Measurements from ENCODE around the gene NCBP2L. TPM values are rescaled to one million over a fixed set of nuclear protein-coding genes. Genes with fewer than 3 reads are reported as not detected.

NCBP2L gene
- total and polyA plus RNA-seq, 2 of the 8 experiments (the other 6 are each of a cell fraction or from before 2014, with no cell fraction given): not detected

- Histone ChIP-seq H4K5ac (ENCODE audit: insufficient read length, low read depth, low read length) (no peak overlapping the region), H3K4me3 (ENCODE audit: extremely low read depth in 1 of 4, insufficient read depth in 2 of 4, low read depth in 3 of 4, low read length in 4 of 4) (no peak overlapping the region), H2AK5ac (ENCODE audit: low read depth, low read length) (no peak overlapping the region), H3K27ac (ENCODE audit: low read depth, low read length) (no peak overlapping the region), H3K4me1 (replicated peaks in 1 of 4; ENCODE audit: control insufficient read depth in 3 of 4, insufficient read depth in 4 of 4, low read length in 3 of 4) (peaks cover 0 to 4% (median 0%) of the 10 kb centered on the region in 4 experiments; a peak in 2 of 7 replicates), H3K27me3 (replicated peaks in 1 of 4; ENCODE audit: control insufficient read depth in 3 of 4, extremely low read depth in 1 of 4, insufficient read depth in 3 of 4, low read length in 3 of 4) (no peaks in the 10 kb centered on the region), H3K9ac (replicated peaks in 1 of 4; ENCODE audit: extremely low read depth in 1 of 4, low read depth in 3 of 4, low read length in 3 of 4) (no peak overlapping the region), H3K36me3 (ENCODE audit: control insufficient read depth in 2 of 4, insufficient read depth in 4 of 4, low read length in 3 of 4) (no peaks in the 10 kb centered on the region), H3K56ac (replicated peaks; ENCODE audit: insufficient read length, low read depth, low read length) (no peak overlapping the region), H2AFZ (ENCODE audit: low read length) (no peak overlapping the region), H3K79me2 (ENCODE audit: control insufficient read depth in 1 of 2, insufficient read depth in 2 of 2, low read length in 2 of 2) (no peaks in the 10 kb centered on the region), H3K23ac (ENCODE audit: insufficient read length) (no peak overlapping the region), H2BK20ac (ENCODE audit: low read length) (no peak overlapping the region), H3K18ac (ENCODE audit: extremely low read depth, low read length) (no peak overlapping the region), H3K14ac (ENCODE audit: insufficient read length) (no peak overlapping the region), H4K91ac (replicated peaks; ENCODE audit: insufficient read length, low read length) (no peak overlapping the region), H3K4me2 (ENCODE audit: insufficient read depth in 1 of 2, low read depth in 2 of 2, low read length in 2 of 2) (no peak overlapping the region), H2BK120ac (replicated peaks; ENCODE audit: low read depth, low read length) (no peak overlapping the region), H2BK15ac (ENCODE audit: low read length) (no peak overlapping the region), H3K4ac (replicated peaks; ENCODE audit: insufficient read length, low read depth, low read length) (no peak overlapping the region), H3K79me1 (ENCODE audit: low read depth, low read length) (no peaks in the 10 kb centered on the region), H3K23me2 (ENCODE audit: low read depth, low read length) (no peaks in the 10 kb centered on the region), H4K8ac (ENCODE audit: extremely low read depth, insufficient read depth, low read length) (no peak overlapping the region), H3K9me3 (ENCODE audit: insufficient read depth in 2 of 2, low read depth in 1 of 2, low read length in 1 of 2) (no peaks in the 10 kb centered on the region), H2BK12ac (ENCODE audit: low read depth, low read length) (no peak overlapping the region), H4K20me1 (replicated peaks in 1 of 2; ENCODE audit: control insufficient read depth in 1 of 2, insufficient read depth in 2 of 2, low read length in 2 of 2) (no peaks in the 10 kb centered on the region), H2BK5ac (ENCODE audit: low read depth, low read length) (no peak overlapping the region)
- WGBS, 2 experiments (ENCODE audit: extremely low coverage in 1 of 2, insufficient coverage in 1 of 2, insufficient read length in 1 of 2, insufficient replicate concordance in 2 of 2, low coverage in 1 of 2, low lambda C conversion rate in 2 of 2, missing lambda C conversion rate in 1 of 2): 81% methylated on average over 3 of the region's 3 CpGs; no CpG with 5 or more reads in 1 of the 2 experiments
- POLR2A ChIA-PET (ENCODE audit: partially characterized antibody): interaction anchor here (1.0 kb wide), 1 partner anchor 44 kb away, joined by 3 read pairs; no protein-coding TSS in a partner anchor
- DNase-seq (ENCODE audit: low read depth in 1 of 2, low spot score in 2 of 2) (no peak), FAIRE-seq (no peak)
- CTCF ChIA-PET (ENCODE audit: partially characterized antibody): interaction anchor here (1.2 kb wide), 1 partner anchor 96 kb away, joined by 3 read pairs; no protein-coding TSS in a partner anchor
- no peak for TF ChIP-seq SP1 (IDR thresholded peaks at IDR 0.05; ENCODE audit: low read depth, low read length)
- no peak for TF ChIP-seq RAD21 (IDR thresholded peaks at IDR 0.05 in 1 of 2, conservative IDR thresholded peaks at IDR 0.05 in 1 of 2; ENCODE audit: low read depth in 2 of 2, low read length in 2 of 2)
- TF ChIP-seq, protein P1, sequence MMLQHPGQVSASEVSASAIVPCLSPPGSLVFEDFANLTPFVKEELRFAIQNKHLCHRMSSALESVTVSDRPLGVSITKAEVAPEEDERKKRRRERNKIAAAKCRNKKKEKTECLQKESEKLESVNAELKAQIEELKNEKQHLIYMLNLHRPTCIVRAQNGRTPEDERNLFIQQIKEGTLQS (IDR thresholded peaks at IDR 0.05; ENCODE audit: insufficient read depth, low read depth, low read length): no peak
- TF ChIP-seq RNF2 (IDR thresholded peaks at IDR 0.05; ENCODE audit: borderline replicate concordance, low read depth, low read length, missing control alignments, poor library complexity, severe bottlenecking): no peak
- TF ChIP-seq BCL11A (IDR thresholded peaks at IDR 0.05; ENCODE audit: low read depth in 2 of 2, low read length in 2 of 2): no peak
- no peak for TF ChIP-seq NRF1 (IDR thresholded peaks at IDR 0.05; ENCODE audit: low read depth, low read length)
- no peak for TF ChIP-seq SP2 (IDR thresholded peaks at IDR 0.05; ENCODE audit: low read length)
- TF ChIP-seq, protein P2, sequence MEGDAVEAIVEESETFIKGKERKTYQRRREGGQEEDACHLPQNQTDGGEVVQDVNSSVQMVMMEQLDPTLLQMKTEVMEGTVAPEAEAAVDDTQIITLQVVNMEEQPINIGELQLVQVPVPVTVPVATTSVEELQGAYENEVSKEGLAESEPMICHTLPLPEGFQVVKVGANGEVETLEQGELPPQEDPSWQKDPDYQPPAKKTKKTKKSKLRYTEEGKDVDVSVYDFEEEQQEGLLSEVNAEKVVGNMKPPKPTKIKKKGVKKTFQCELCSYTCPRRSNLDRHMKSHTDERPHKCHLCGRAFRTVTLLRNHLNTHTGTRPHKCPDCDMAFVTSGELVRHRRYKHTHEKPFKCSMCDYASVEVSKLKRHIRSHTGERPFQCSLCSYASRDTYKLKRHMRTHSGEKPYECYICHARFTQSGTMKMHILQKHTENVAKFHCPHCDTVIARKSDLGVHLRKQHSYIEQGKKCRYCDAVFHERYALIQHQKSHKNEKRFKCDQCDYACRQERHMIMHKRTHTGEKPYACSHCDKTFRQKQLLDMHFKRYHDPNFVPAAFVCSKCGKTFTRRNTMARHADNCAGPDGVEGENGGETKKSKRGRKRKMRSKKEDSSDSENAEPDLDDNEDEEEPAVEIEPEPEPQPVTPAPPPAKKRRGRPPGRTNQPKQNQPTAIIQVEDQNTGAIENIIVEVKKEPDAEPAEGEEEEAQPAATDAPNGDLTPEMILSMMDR (IDR thresholded peaks at IDR 0.05; ENCODE audit: control extremely low read depth in 1 of 3, insufficient read depth in 1 of 3, low read depth in 1 of 3, low read length in 3 of 3): no peak
- no peak for TF ChIP-seq SIRT6 (IDR thresholded peaks at IDR 0.05; ENCODE audit: low read length)
- TF ChIP-seq SAP30 (IDR thresholded peaks at IDR 0.05; ENCODE audit: insufficient read depth, insufficient replicate concordance, low read length): no peak
Observed at GRCh38 chrX:107755721-107756120, 21.8 kb upstream of the NCBP2L start.
